ENCODE measurements around the gene COL1A2.

- TF ChIP-seq POLR2A (IDR thresholded peaks at IDR 0.05) (no peak), CTCF (IDR thresholded peaks at IDR 0.05) (no peak), POLR2AphosphoS5 (IDR thresholded peaks at IDR 0.05) (no peak)
Observed at GRCh38 chr7:94357076-94357475, 37.6 kb upstream of the COL1A2 start.
